ENCODE data around the gene DNM1.

GRCh38 chr9:128232528-128233428, 29.6 kb downstream of the DNM1 start:
- no peak for TF ChIP-seq GATA2 (IDR thresholded peaks at IDR 0.05; ENCODE audit: insufficient read depth, insufficient read length, low read depth, low read length)
- no peak for TF ChIP-seq MAX (IDR thresholded peaks at IDR 0.05; ENCODE audit: insufficient read depth, insufficient read length)
- TF ChIP-seq CTCF (IDR thresholded peaks at IDR 0.05; ENCODE audit: extremely low read depth in 1 of 2, insufficient read depth in 1 of 2, low read depth in 1 of 2, low read length in 2 of 2): no peak
- no peak for TF ChIP-seq POLR2AphosphoS5 (IDR thresholded peaks at IDR 0.05; ENCODE audit: insufficient read depth, low read depth, low read length)
- TF ChIP-seq FOS (IDR thresholded peaks at IDR 0.05; ENCODE audit: borderline replicate concordance, insufficient read depth, low read length): no peak
- TF ChIP-seq EZH2 (IDR thresholded peaks at IDR 0.05; ENCODE audit: borderline replicate concordance, low read depth, low read length, severe bottlenecking): no peak
